IPS DF 19.7 (cell line): ENCODE measurements around the gene SUPT5H.

Experiments
- DNase-seq: peaks from one replicate; pipeline ENCODE4 v3.0.0-alpha.2; 2013; ENCODE audit warnings: low read depth, low spot score

The SUPT5H gene

GRCh38 chr19:39520541-39521484 is 75.4 kb downstream of the SUPT5H start:
- no peak for DNase-seq

GRCh38 chr19:39524495-39524894 is 79.1 kb downstream of the SUPT5H start:
- DNase-seq = no peak

- DNase-seq = no peak
Observed at GRCh38 chr19:39525205-39525604, 79.8 kb downstream of the SUPT5H start.
